CD4-positive, CD25-positive, alpha-beta regulatory T cell (primary cell): ENCODE data around the gene GRIN2D. TPM values are rescaled to one million over a fixed set of nuclear protein-coding genes. Genes with fewer than 3 reads are reported as not detected.

Experiments
- ATAC-seq, 2 donors: fragments of 150-1000 bp; cut with Tn5 transposase; one replicate each; pipeline ENCODE4 v1.10.0; 2021; ENCODE audit warnings: low read depth in 2 of 2, moderate number of reproducible peaks in 2 of 2, moderate library complexity in 1 of 2
- DNase-seq, 3 donors: peaks; one replicate each; pipeline versions ENCODE4 v3.0.0 to v3.0.0-alpha.2; 2012 to 2022; ENCODE audit warnings: mixed read lengths in 1 of 3
- H3K27ac ChIP-seq: one replicate; pipeline ENCODE4 v1.7.0; 2013; ENCODE audit warnings: mild to moderate bottlenecking, low read length; ENCODE audit not compliant: insufficient read depth, poor library complexity, severe bottlenecking
- H3K27me3 ChIP-seq: one replicate; pipeline ENCODE4 v1.7.0; 2013; ENCODE audit warnings: low read length; ENCODE audit not compliant: control insufficient read depth, insufficient read depth
- H3K36me3 ChIP-seq: one replicate; pipeline ENCODE4 v1.7.0; 2013; ENCODE audit warnings: mild to moderate bottlenecking, low read length, moderate library complexity; ENCODE audit not compliant: control insufficient read depth, insufficient read depth
- H3K4me1 ChIP-seq: 2 replicates; pipeline ENCODE4 v1.7.0; 2013; ENCODE audit warnings: mild to moderate bottlenecking, low read length; ENCODE audit not compliant: insufficient read depth, control insufficient read depth, poor library complexity, severe bottlenecking
- H3K4me3 ChIP-seq: one replicate; pipeline ENCODE4 v1.7.0; 2013; ENCODE audit warnings: low read depth, mild to moderate bottlenecking, low read length, moderate library complexity
- H3K9me3 ChIP-seq, 2 experiments: 1 replicate in 1 of 2; 2 replicates in 1 of 2; pipeline ENCODE4 v1.7.0; 2013; ENCODE audit warnings: low read length in 2 of 2, mild to moderate bottlenecking in 1 of 2, moderate library complexity in 1 of 2; ENCODE audit not compliant: control insufficient read depth in 2 of 2
- H3K27ac Mint-ChIP-seq, 3 donors: one replicate each; pipeline ENCODE4 v1.8.0; 2020 to 2022; ENCODE audit warnings: mild to moderate bottlenecking in 3 of 3, mixed read lengths in 3 of 3, moderate library complexity in 2 of 3
- H3K27me3 Mint-ChIP-seq: one replicate; pipeline ENCODE4 v1.8.0; 2022; ENCODE audit warnings: mild to moderate bottlenecking, mixed read lengths
- H3K36me3 Mint-ChIP-seq: one replicate; pipeline ENCODE4 v1.8.0; 2020; ENCODE audit warnings: mixed read lengths
- H3K4me1 Mint-ChIP-seq, 4 donors: one replicate each; pipeline ENCODE4 v1.8.0; 2020 to 2022; ENCODE audit warnings: mixed read lengths in 4 of 4, mild to moderate bottlenecking in 1 of 4
- H3K4me3 Mint-ChIP-seq, 4 donors: one replicate each; pipeline ENCODE4 v1.8.0; 2020 to 2022; ENCODE audit warnings: mild to moderate bottlenecking in 4 of 4, mixed read lengths in 4 of 4, moderate library complexity in 3 of 4
- H3K9me3 Mint-ChIP-seq, 7 donors: one replicate each; pipeline ENCODE4 v1.8.0; 2020 to 2022; ENCODE audit warnings: mixed read lengths in 7 of 7, mild to moderate bottlenecking in 3 of 7, moderate library complexity in 2 of 7
- polyA plus RNA-seq, 4 donors: library from polyadenylated mRNA; unstranded; fragments of 300-500 nt; fragmentation: Illumina TruSeq; gene quantifications; one replicate each; pipeline ENCODE4 v1.2.3, GENCODE V29; 2021
- total RNA-seq: library from RNA; stranded (reverse); gene quantifications from one replicate; pipeline ENCODE4 v1.2.3, GENCODE V29; 2022

GRIN2D gene
- total and polyA plus RNA-seq, 5 donors from 2014 or later: not detected

- peak overlapping the region; percentile 43 to 72 (median 62) for H3K4me3 Mint-ChIP-seq
- Histone ChIP-seq H3K27ac (no peak overlapping the region), H3K27me3 (peaks cover 2% of the 10 kb centered on the region), H3K4me3 (no peak overlapping the region), H3K9me3 (no peaks in the 10 kb centered on the region), H3K4me1 (peaks cover 24% of the 10 kb centered on the region), H3K36me3 (no peaks in the 10 kb centered on the region)
- DNase-seq: peak in 2 of 3 donors; percentile 34
- H3K4me1 Mint-ChIP-seq: peaks cover 12 to 43% (median 25%) of the 10 kb centered on the region in 4 donors
- H3K27me3 Mint-ChIP-seq: peaks cover 41% of the 10 kb centered on the region
- peak in 1 of 2 donors; percentile 10 for ATAC-seq
- H3K9me3 Mint-ChIP-seq: peaks cover 0 to 5% (median 0%) of the 10 kb centered on the region in 7 donors
- H3K36me3 Mint-ChIP-seq: no peaks in the 10 kb centered on the region
- peak overlapping the region in 1 of 3 donors; percentile 49 for H3K27ac Mint-ChIP-seq
Observed at GRCh38 chr19:48400018-48400742, 6.7 kb downstream of the GRIN2D start.

- no peaks in the 10 kb centered on the region for H3K36me3 Mint-ChIP-seq
- DNase-seq (no peak), ATAC-seq (no peak)
- H3K9me3 Mint-ChIP-seq: peaks cover 0 to 5% (median 0%) of the 10 kb centered on the region in 7 donors
- H3K4me1 Mint-ChIP-seq: peaks cover 12 to 36% (median 21%) of the 10 kb centered on the region in 4 donors
- Histone ChIP-seq H3K27ac (no peak overlapping the region), H3K4me1 (peaks cover 16% of the 10 kb centered on the region), H3K36me3 (no peaks in the 10 kb centered on the region), H3K27me3 (no peaks in the 10 kb centered on the region), H3K9me3 (no peaks in the 10 kb centered on the region), H3K4me3 (no peak overlapping the region)
- H3K27me3 Mint-ChIP-seq: peaks cover 36% of the 10 kb centered on the region
- H3K4me3 Mint-ChIP-seq: peak overlapping the region in 1 of 4 donors; percentile 56
- peak overlapping the region in 2 of 3 donors; percentile 28 to 70 for H3K27ac Mint-ChIP-seq
Observed at GRCh38 chr19:48401287-48401686, 7.8 kb downstream of the GRIN2D start.

DNA sequence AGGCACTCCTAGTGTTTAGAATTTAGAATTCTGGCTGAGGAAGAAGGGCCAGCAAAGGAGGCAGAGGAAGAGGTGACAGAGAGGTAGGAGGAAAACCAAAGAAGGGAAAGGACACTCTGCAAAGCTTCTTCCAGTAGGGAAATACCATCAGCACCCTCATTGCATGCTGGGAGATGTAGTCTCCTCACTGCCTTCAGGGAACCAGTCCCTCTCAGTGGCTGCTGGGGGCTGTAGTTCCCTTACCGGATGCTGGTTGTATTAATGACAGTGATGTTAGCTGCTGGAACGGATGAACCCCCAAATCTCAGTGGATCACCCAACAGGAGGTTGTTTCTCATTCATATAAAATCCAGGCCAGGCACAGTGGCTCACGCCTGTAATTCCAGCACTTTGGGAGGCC, 10.1 kb downstream of the GRIN2D start:
- peak in 2 of 3 donors; percentile 43 to 71 for DNase-seq
- no peak overlapping the region for H3K4me3 ChIP-seq
- no peak overlapping the region for H3K27ac ChIP-seq
- H3K4me1 Mint-ChIP-seq: peaks cover 2 to 31% (median 14%) of the 10 kb centered on the region in 4 donors
- H3K9me3 ChIP-seq: no peaks in the 10 kb centered on the region
- H3K27me3 Mint-ChIP-seq: peaks cover 42% of the 10 kb centered on the region
- no peaks in the 10 kb centered on the region for H3K36me3 ChIP-seq
- H3K27me3 ChIP-seq: no peaks in the 10 kb centered on the region
- H3K9me3 Mint-ChIP-seq: peaks cover 0 to 3% (median 0%) of the 10 kb centered on the region in 7 donors
- H3K27ac Mint-ChIP-seq: no peak overlapping the region
- no peaks in the 10 kb centered on the region for H3K36me3 Mint-ChIP-seq
- ATAC-seq: peak; percentile 55 to 56
- peak overlapping the region in 2 of 4 donors; percentile 36 to 53 for H3K4me3 Mint-ChIP-seq
- H3K4me1 ChIP-seq: peaks cover 3% of the 10 kb centered on the region

GRCh38 chr19:48405010-48405659, 11.7 kb downstream of the GRIN2D start:
- Mint-ChIP-seq H3K36me3 (no peaks in the 10 kb centered on the region), H3K27me3 (peaks cover 35% of the 10 kb centered on the region), H3K27ac (no peak overlapping the region), H3K9me3 (peaks cover 0 to 2% (median 0%) of the 10 kb centered on the region in 7 donors), H3K4me3 (no peak overlapping the region), H3K4me1 (peaks cover 0 to 17% (median 9%) of the 10 kb centered on the region in 4 donors)
- ATAC-seq (no peak), DNase-seq (no peak)
- H3K27ac ChIP-seq: no peak overlapping the region
- H3K4me1 ChIP-seq: no peaks in the 10 kb centered on the region
- no peaks in the 10 kb centered on the region for H3K36me3 ChIP-seq
- H3K4me3 ChIP-seq: no peak overlapping the region
- H3K27me3 ChIP-seq: no peaks in the 10 kb centered on the region
- H3K9me3 ChIP-seq: no peaks in the 10 kb centered on the region

DNA sequence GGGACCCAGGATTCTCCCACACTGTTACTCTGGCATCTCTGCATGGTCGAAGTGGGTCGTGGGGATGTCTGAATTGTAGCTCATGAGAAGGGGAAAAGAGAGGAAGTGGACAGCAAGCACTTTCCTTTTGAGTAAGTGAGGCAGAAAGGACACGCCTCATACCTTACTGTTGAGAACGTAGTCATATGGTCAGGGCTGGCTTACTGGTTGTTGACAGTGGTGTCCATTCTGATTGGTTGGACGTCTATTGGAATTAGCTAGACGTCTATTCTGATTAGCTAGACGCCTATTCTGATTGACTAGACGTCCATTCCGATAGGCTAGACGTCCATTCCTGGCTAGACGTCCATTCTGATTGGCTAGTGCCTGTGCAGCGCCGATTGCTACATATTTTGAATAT, 12.4 kb downstream of the GRIN2D start:
- H3K27ac Mint-ChIP-seq: peak overlapping the region in 1 of 3 donors; percentile 58
- H3K4me1 ChIP-seq: no peaks in the 10 kb centered on the region
- H3K9me3 Mint-ChIP-seq: peaks cover 0 to 2% (median 0%) of the 10 kb centered on the region in 7 donors
- no peak overlapping the region for H3K4me3 Mint-ChIP-seq
- H3K36me3 Mint-ChIP-seq: no peaks in the 10 kb centered on the region
- no peaks in the 10 kb centered on the region for H3K9me3 ChIP-seq
- no peak overlapping the region for H3K4me3 ChIP-seq
- DNase-seq: no peak
- H3K4me1 Mint-ChIP-seq: peaks cover 0 to 12% (median 7%) of the 10 kb centered on the region in 4 donors
- peaks cover 40% of the 10 kb centered on the region for H3K27me3 Mint-ChIP-seq
- ATAC-seq: no peak
- H3K36me3 ChIP-seq: no peaks in the 10 kb centered on the region
- H3K27me3 ChIP-seq: no peaks in the 10 kb centered on the region
- no peak overlapping the region for H3K27ac ChIP-seq

GRCh38 chr19:48413879-48414587, 20.6 kb downstream of the GRIN2D start:
- no peak for DNase-seq
- Mint-ChIP-seq H3K9me3 (peaks cover 0 to 1% (median 0%) of the 10 kb centered on the region in 7 donors), H3K27ac (no peak overlapping the region)

GRCh38 chr19:48415395-48415794, 21.9 kb downstream of the GRIN2D start:
- Mint-ChIP-seq H3K9me3 (peaks cover 0 to 1% (median 0%) of the 10 kb centered on the region in 7 donors), H3K4me1 (peaks cover 0 to 34% (median 18%) of the 10 kb centered on the region in 4 donors), H3K4me3 (peak overlapping the region in 2 of 4 donors; percentile 28 to 81), H3K27ac (no peak overlapping the region), H3K27me3 (peaks cover 44% of the 10 kb centered on the region), H3K36me3 (no peaks in the 10 kb centered on the region)
- Histone ChIP-seq H3K4me1 (peaks cover 17% of the 10 kb centered on the region), H3K27ac (no peak overlapping the region), H3K9me3 (no peaks in the 10 kb centered on the region), H3K4me3 (no peak overlapping the region), H3K27me3 (no peaks in the 10 kb centered on the region), H3K36me3 (no peaks in the 10 kb centered on the region)
- peak; percentile 32 to 84 (median 56) for DNase-seq
- peak; percentile 50 to 55 for ATAC-seq

More at GRCh38 chr19:48413879-48414587, 20.6 kb downstream of the GRIN2D start:
- Histone ChIP-seq H3K4me3 (no peak overlapping the region), H3K27ac (no peak overlapping the region), H3K36me3 (no peaks in the 10 kb centered on the region), H3K27me3 (no peaks in the 10 kb centered on the region), H3K9me3 (no peaks in the 10 kb centered on the region), H3K4me1 (peaks cover 17% of the 10 kb centered on the region)
- no peak for ATAC-seq
- H3K4me3 Mint-ChIP-seq: peak overlapping the region in 3 of 4 donors; percentile 32 to 84 (median 59)
- H3K27me3 Mint-ChIP-seq: peaks cover 40% of the 10 kb centered on the region
- H3K4me1 Mint-ChIP-seq: peaks cover 0 to 30% (median 15%) of the 10 kb centered on the region in 4 donors
- H3K36me3 Mint-ChIP-seq: no peaks in the 10 kb centered on the region
